Activated T-cell treated with anti-CD3 and anti-CD28 coated beads for 4 hours (primary cell): ENCODE results near the gene PITPNM3.

Experiments used
- DNase-seq: peaks from one replicate; pipeline ENCODE4 v3.0.0-alpha.2; 2020

The PITPNM3 gene

GRCh38 chr17:6458460-6458950 lies 97.8 kb downstream of the PITPNM3 start:
- no peak for DNase-seq

GRCh38 chr17:6457688-6458459 lies 98.5 kb downstream of the PITPNM3 start:
- DNase-seq, result no peak

GRCh38 chr17:6456914-6457687 lies 99.3 kb downstream of the PITPNM3 start:
- DNase-seq, result no peak

- no peak for DNase-seq
These were observed 100.0 kb downstream of the PITPNM3 start for GRCh38 chr17:6456321-6456720.

- no peak for DNase-seq
These were observed 101.0 kb downstream of the PITPNM3 start for GRCh38 chr17:6455321-6455705.

- DNase-seq, result no peak
These were observed 101.6 kb downstream of the PITPNM3 start for GRCh38 chr17:6454495-6455320.

GRCh38 chr17:6453279-6454024 lies 102.9 kb downstream of the PITPNM3 start:
- no peak for DNase-seq

- no peak for DNase-seq
These were observed 103.7 kb downstream of the PITPNM3 start for GRCh38 chr17:6452471-6453266.

GRCh38 chr17:6450926-6451832 lies 105.2 kb downstream of the PITPNM3 start:
- DNase-seq, result no peak

- no peak for DNase-seq
These were observed 107.0 kb downstream of the PITPNM3 start for GRCh38 chr17:6449307-6449706.

- no peak for DNase-seq
These were observed 107.9 kb downstream of the PITPNM3 start for GRCh38 chr17:6448473-6448872.

GRCh38 chr17:6446516-6447100 lies 109.7 kb downstream of the PITPNM3 start:
- no peak for DNase-seq

GRCh38 chr17:6444571-6445335 lies 111.6 kb downstream of the PITPNM3 start:
- DNase-seq, result no peak

- peak; percentile 94 for DNase-seq
These were observed 112.4 kb downstream of the PITPNM3 start, which contains the start of gene PIMREG for GRCh38 chr17:6443692-6444570. PIMREG (plus strand) TSS chr17:6444455; CDS start chr17:6445111, 656 bp downstream.

GRCh38 chr17:6442775-6443174 lies 113.6 kb downstream of the PITPNM3 start:
- no peak for DNase-seq

- no peak for DNase-seq
These were observed 116.4 kb downstream of the PITPNM3 start for GRCh38 chr17:6439951-6440350.

- DNase-seq, result no peak
These were observed 118.4 kb downstream of the PITPNM3 start for GRCh38 chr17:6437956-6438355.

GRCh38 chr17:6437466-6437865 lies 118.9 kb downstream of the PITPNM3 start:
- DNase-seq, result no peak
